HCT116 (cell line): ENCODE data around the gene GPR84. TPM values are rescaled to one million over a fixed set of nuclear protein-coding genes. Genes with fewer than 3 reads are reported as not detected.
A peak's percentile ranks its signal among the peaks of the same experiment; 100 is the strongest.

ENCODE experiments used
- ATAC-seq: fragments of 200-7000 bp; cut with Tn5 transposase; 2 replicates; pipeline ENCODE4 v1.9.1; 2020; ENCODE audit warnings: mild to moderate bottlenecking, moderate library complexity
- BruUV-seq: library from RNA; stranded (reverse); fragments of 400-500 nt; replicated peaks from 2 replicates; lab custom pipeline; 2021; lab: Mats Ljungman, UMichigan
- CTCF ChIA-PET: fragments of 300-600 bp; sonication (Branson Sonifier 250); formaldehyde crosslinking; loops from one replicate; lab custom pipeline; 2021; ENCODE audit warnings: antibody characterized with exemption; lab: Charles Lee
- POLR2A ChIA-PET: fragments of 300-600, 350-600 bp; sonication (Branson Sonifier 250); formaldehyde crosslinking; loops from one replicate; lab custom pipeline; 2021; ENCODE audit warnings: antibody characterized with exemption; lab: Charles Lee
- RAD21 ChIA-PET, 2 experiments: fragments of 300-600 bp; sonication (Branson Sonifier 250); formaldehyde crosslinking; loops; one replicate each; lab custom pipeline; 2023; ENCODE audit warnings: low total read pairs in 2 of 2; ENCODE audit not compliant: uncharacterized antibody in 2 of 2, unreplicated experiment in 2 of 2, low non-redundant PET in 1 of 2; lab: Charles Lee
- DNase-seq: peaks from one replicate; pipeline ENCODE4 v3.0.0-alpha.2; 2010; ENCODE audit warnings: low read depth, low spot score
- H2AFZ ChIP-seq: fragments of 200-600 bp; shearing (Covaris generic), sonication (generic); 2 replicates; pipeline ENCODE4 v1.6.1; 2017; ENCODE audit warnings: low read depth, mixed run types, mixed read lengths, antibody characterized with exemption, low read length; ENCODE audit not compliant: poor library complexity, severe bottlenecking
- H3K27ac ChIP-seq: 2 replicates; pipeline ENCODE4 v1.5.1; 2012; ENCODE audit warnings: low read depth, low read length
- H3K27me3 ChIP-seq: fragments of 200-600 bp; sonication (generic); 2 replicates; pipeline ENCODE4 v1.6.1; 2016; ENCODE audit warnings: mixed run types, low read length, mixed read lengths; ENCODE audit not compliant: insufficient read depth
- H3K36me3 ChIP-seq, 2 experiments: fragments of 200-500 bp in 1 of 2; fragments of 200-600 bp in 1 of 2; sonication (Bioruptor generic) in 1 of 2; sonication (generic) in 1 of 2; 2 replicates each; pipeline versions ENCODE4 v1.5.1 to v1.6.1; 2014 to 2016; ENCODE audit warnings: low read length in 2 of 2, inconsistent platforms in 1 of 2, mixed read lengths in 1 of 2, mixed run types in 1 of 2; ENCODE audit not compliant: insufficient read depth in 2 of 2, control insufficient read depth in 1 of 2
- H3K4me1 ChIP-seq, 2 experiments: fragments of 200-600 bp in 1 of 2; sonication (generic) in 1 of 2; 2 replicates each; pipeline versions ENCODE4 v1.5.1 to v1.6.1; 2012 to 2017; ENCODE audit warnings: low read length in 2 of 2, inconsistent platforms in 1 of 2, mild to moderate bottlenecking in 1 of 2, mixed read lengths in 1 of 2, mixed run types in 1 of 2, moderate library complexity in 1 of 2; ENCODE audit not compliant: insufficient read depth in 2 of 2, control insufficient read depth in 1 of 2
- H3K4me2 ChIP-seq: fragments of 200-600 bp; sonication (generic); 2 replicates; pipeline ENCODE4 v1.6.1; 2017; ENCODE audit warnings: mixed run types, low read length, mixed read lengths
- H3K4me3 ChIP-seq, 2 experiments: fragments of 200-600 bp in 1 of 2; sonication (generic) in 1 of 2; replicated peaks in 1 of 2; 2 replicates each; pipeline ENCODE4 v1.5.1; 2011 to 2016; ENCODE audit warnings: low read length in 2 of 2, control low read depth in 1 of 2, low read depth in 1 of 2, mild to moderate bottlenecking in 1 of 2, mixed read lengths in 1 of 2, mixed run types in 1 of 2
- H3K79me2 ChIP-seq: fragments of 200-600 bp; sonication (generic); 2 replicates; pipeline ENCODE4 v1.6.1; 2017; ENCODE audit warnings: mild to moderate bottlenecking, mixed run types, low read length, moderate library complexity, mixed read lengths; ENCODE audit not compliant: insufficient read depth
- H3K9ac ChIP-seq: fragments of 200-600 bp; sonication (generic); 2 replicates; pipeline ENCODE4 v1.6.1; 2016; ENCODE audit warnings: low read length, mixed read lengths
- H3K9me2 ChIP-seq: fragments of 200-600 bp; sonication (generic), shearing (Covaris generic); 2 replicates; pipeline ENCODE4 v1.6.1; 2017; ENCODE audit warnings: mixed run types, mild to moderate bottlenecking, moderate library complexity; ENCODE audit not compliant: insufficient read depth
- H3K9me3 ChIP-seq, 2 experiments: fragments of 200-500 bp in 1 of 2; fragments of 200-600 bp in 1 of 2; sonication (Bioruptor generic) in 1 of 2; sonication (generic) in 1 of 2; 2 replicates each; pipeline ENCODE4 v1.6.1; 2014 to 2017; ENCODE audit warnings: low read length in 2 of 2, mixed read lengths in 2 of 2, inconsistent platforms in 1 of 2, low read depth in 1 of 2, mild to moderate bottlenecking in 1 of 2, mixed run types in 1 of 2, moderate library complexity in 1 of 2; ENCODE audit not compliant: control insufficient read depth in 1 of 2, insufficient read depth in 1 of 2
- H4K20me1 ChIP-seq: fragments of 200-600 bp; sonication (generic), shearing (Covaris generic); 2 replicates; pipeline ENCODE4 v1.6.1; 2017; ENCODE audit warnings: mixed run types, mild to moderate bottlenecking, moderate library complexity; ENCODE audit not compliant: insufficient read depth
- CBX3 ChIP-seq: IDR thresholded peaks from 2 replicates; pipeline ENCODE4 v1.6.1; 2012; ENCODE audit warnings: low read depth
- ELF1 ChIP-seq: IDR thresholded peaks from 2 replicates; pipeline ENCODE4 v1.6.1; 2012; ENCODE audit warnings: low read depth, borderline replicate concordance
- EZH2 ChIP-seq: fragments of 200-600 bp; sonication (generic); IDR thresholded peaks from 2 replicates; pipeline ENCODE4 v1.6.1; 2017; ENCODE audit warnings: antibody characterized with exemption, mixed run types
- FOSL1 ChIP-seq: IDR thresholded peaks from 2 replicates; pipeline ENCODE4 v1.6.1; 2012; ENCODE audit warnings: low read depth
- POLR2A ChIP-seq: IDR thresholded peaks from 2 replicates; pipeline ENCODE4 v1.7.0; 2011; ENCODE audit warnings: borderline replicate concordance; ENCODE audit not compliant: insufficient read depth, insufficient read length; ENCODE audit errors: extremely low read depth
- POLR2AphosphoS5 ChIP-seq: IDR thresholded peaks from 2 replicates; pipeline ENCODE4 v1.6.1; 2011; ENCODE audit warnings: mild to moderate bottlenecking, low read depth, low read length, moderate library complexity
- SIN3A ChIP-seq: IDR thresholded peaks from 2 replicates; pipeline ENCODE4 v1.6.1; 2012; ENCODE audit warnings: low read depth
- SP1 ChIP-seq: IDR thresholded peaks from 2 replicates; pipeline ENCODE4 v1.6.1; 2012; ENCODE audit warnings: low read depth
- SRF ChIP-seq: IDR thresholded peaks from 2 replicates; pipeline ENCODE4 v1.6.1; 2012; ENCODE audit warnings: low read depth
- YY1 ChIP-seq: IDR thresholded peaks from 2 replicates; pipeline ENCODE4 v1.6.1; 2011; ENCODE audit warnings: low read length, low read depth, moderate library complexity, mild to moderate bottlenecking; ENCODE audit not compliant: insufficient replicate concordance; ENCODE audit errors: extremely low read depth
- ZNF274 ChIP-seq: fragments of 200-500 bp; sonication (Bioruptor generic); IDR thresholded peaks from 2 replicates; pipeline ENCODE4 v1.6.1; 2014; ENCODE audit warnings: mild to moderate bottlenecking, low read depth, low read length, inconsistent platforms
- intact Hi-C: fragments of 100-400 bp; cut with micrococcal nuclease; formaldehyde crosslinking; loops from 2 replicates; pipeline ENCODE4 v1.10.0; 2022
- total RNA-seq: library from RNA; stranded (reverse); gene quantifications from one replicate; pipeline ENCODE4 v1.2.1, GENCODE V29; 2021; ENCODE audit not compliant: unreplicated experiment
- TF ChIP-seq, protein P1 (sequence below): IDR thresholded peaks from 2 replicates; pipeline ENCODE4 v1.6.1; 2012
- TF ChIP-seq, protein P2 (sequence below), 3 experiments: fragments of 200-600 bp in 1 of 3; sonication (generic) in 1 of 3; IDR thresholded peaks in 2 of 3; conservative IDR thresholded peaks in 1 of 3; 2 replicates each; pipeline ENCODE4 v1.5.1; 2012 to 2017; ENCODE audit warnings: low read depth in 2 of 3, low read length in 2 of 3, antibody characterized with exemption in 1 of 3, borderline replicate concordance in 1 of 3, control low read depth in 1 of 3, mild to moderate bottlenecking in 1 of 3, mixed read lengths in 1 of 3, mixed run types in 1 of 3, moderate library complexity in 1 of 3; ENCODE audit not compliant: insufficient read depth in 1 of 3
- TF ChIP-seq, protein P3 (sequence below): IDR thresholded peaks from 2 replicates; pipeline ENCODE4 v1.6.1; 2012; ENCODE audit warnings: low read depth

GPR84 gene
- total RNA-seq, 1 experiment from 2014 or later: not detected

DNA sequence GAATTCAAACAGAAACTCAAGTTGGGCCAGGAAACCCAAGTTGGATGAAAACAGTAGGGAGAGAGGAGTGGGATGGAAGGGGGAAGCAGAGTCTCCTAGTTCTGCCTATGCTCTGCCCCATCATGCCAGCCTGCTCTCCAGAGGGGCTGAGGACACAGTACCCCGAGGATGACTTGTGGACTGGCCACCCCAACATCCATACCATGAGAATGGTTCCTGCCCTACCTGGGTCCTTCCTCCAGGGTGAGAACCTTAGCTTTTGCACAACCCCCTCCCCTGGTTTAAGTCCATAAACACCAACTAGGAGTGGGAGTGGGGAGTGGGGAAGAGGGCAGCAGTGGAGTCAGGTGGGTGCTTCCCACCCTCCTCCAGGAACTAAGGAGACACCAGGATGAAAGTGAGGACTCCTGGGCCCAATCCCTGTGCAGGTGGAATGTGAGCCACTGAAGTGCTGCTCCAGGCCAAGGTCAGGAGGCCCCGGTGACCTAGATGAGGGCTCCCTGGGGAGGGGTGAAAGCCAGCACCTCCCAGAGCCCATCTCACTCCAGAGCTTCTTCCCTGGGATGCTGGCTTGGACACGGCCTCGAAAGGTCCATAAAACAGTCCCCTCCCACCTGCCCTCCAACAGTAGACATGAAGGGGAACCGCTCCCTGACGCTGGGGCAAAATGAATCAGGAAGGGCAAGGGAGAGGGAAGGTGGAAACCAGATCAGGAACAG is 13.7 kb upstream of the GPR84 start:
- no peaks in the 10 kb centered on the region for H3K27me3 ChIP-seq
- peak overlapping the region; percentile 66 for H3K9ac ChIP-seq
- no peaks in the 10 kb centered on the region for H3K9me2 ChIP-seq
- H3K4me1 ChIP-seq: peaks cover 38 to 69% of the 10 kb centered on the region in 2 experiments
- peak overlapping the region; percentile 86 for H3K4me2 ChIP-seq
- TF ChIP-seq POLR2AphosphoS5 (no peak), SIN3A (no peak), ZNF274 (no peak), ELF1 (no peak), SP1 (no peak)
- ChIA-PET RAD21 (no interaction called here), POLR2A (no interaction called here), CTCF (interaction anchor here (1.9 to 5.5 kb wide), 5 partner anchors 7 to 393 kb away, joined by 6 to 51 read pairs (median 16); partner anchors contain the start of gene HOXC10)
- H3K27ac ChIP-seq: no peak overlapping the region; the same call in 1 of the 2 replicates
- H3K79me2 ChIP-seq: peaks cover 10% of the 10 kb centered on the region; the same call in 1 of the 2 replicates
- no peak overlapping the region for H2AFZ ChIP-seq
- ATAC-seq: no peak
- BruUV-seq: TSS peak; percentile 33
- H4K20me1 ChIP-seq: no peaks in the 10 kb centered on the region
- peak overlapping the region; percentile 66 to 67 for H3K4me3 ChIP-seq
- DNase-seq: no peak
- H3K9me3 ChIP-seq: no peaks in the 10 kb centered on the region
- no peaks in the 10 kb centered on the region for H3K36me3 ChIP-seq
- intact Hi-C loops: no loop called here

DNA sequence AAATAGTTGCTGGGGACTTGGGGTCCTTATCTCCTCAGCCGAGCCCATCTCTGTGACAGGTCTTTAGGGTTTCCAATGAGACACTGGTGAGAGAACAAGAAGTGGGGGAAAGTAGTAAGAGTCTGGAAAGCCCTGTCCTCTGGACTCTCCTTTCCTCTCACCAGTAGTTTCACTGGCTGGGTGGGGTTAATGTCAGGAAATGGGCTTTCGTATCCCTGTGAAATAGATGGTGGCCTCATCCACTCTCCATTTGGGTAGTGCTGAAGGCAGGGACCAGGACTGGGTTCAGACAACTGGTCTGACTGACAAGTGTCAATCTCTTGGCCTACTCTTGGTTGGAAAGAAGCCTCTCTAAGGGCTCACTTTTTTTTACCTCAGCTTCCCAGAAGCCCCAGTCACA is 12.7 kb upstream of the GPR84 start:
- ChIA-PET CTCF (no interaction called here), POLR2A (interaction anchor here (0.6 to 1.6 kb wide), 2 partner anchors 18 to 97 kb away, joined by 3 read pairs; partner anchors contain the start of genes CBX5 and HNRNPA1), RAD21 (no interaction called here)
- no peaks in the 10 kb centered on the region for H3K9me3 ChIP-seq
- H3K79me2 ChIP-seq: peaks cover 10% of the 10 kb centered on the region; the same call in 1 of the 2 replicates
- no TSS peak for BruUV-seq
- H3K4me1 ChIP-seq: peaks cover 42 to 73% of the 10 kb centered on the region in 2 experiments
- H3K4me3 ChIP-seq: no peak overlapping the region
- H3K9me2 ChIP-seq: no peaks in the 10 kb centered on the region
- no peaks in the 10 kb centered on the region for H3K27me3 ChIP-seq
- no peak overlapping the region for H2AFZ ChIP-seq
- H3K4me2 ChIP-seq: peak overlapping the region; percentile 86; the same call in 1 of the 2 replicates
- no peak overlapping the region for H3K27ac ChIP-seq
- DNase-seq: no peak
- no peaks in the 10 kb centered on the region for H3K36me3 ChIP-seq
- ATAC-seq: no peak
- H4K20me1 ChIP-seq: no peaks in the 10 kb centered on the region
- no peak overlapping the region for H3K9ac ChIP-seq
- intact Hi-C loops: no loop called here
- TF ChIP-seq YY1 (no peak), FOSL1 (no peak), ELF1 (no peak), CBX3 (no peak), POLR2A (no peak), SRF (no peak), EZH2 (no peak)
- TF ChIP-seq, protein P1, sequence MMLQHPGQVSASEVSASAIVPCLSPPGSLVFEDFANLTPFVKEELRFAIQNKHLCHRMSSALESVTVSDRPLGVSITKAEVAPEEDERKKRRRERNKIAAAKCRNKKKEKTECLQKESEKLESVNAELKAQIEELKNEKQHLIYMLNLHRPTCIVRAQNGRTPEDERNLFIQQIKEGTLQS: no peak
- TF ChIP-seq, protein P2, sequence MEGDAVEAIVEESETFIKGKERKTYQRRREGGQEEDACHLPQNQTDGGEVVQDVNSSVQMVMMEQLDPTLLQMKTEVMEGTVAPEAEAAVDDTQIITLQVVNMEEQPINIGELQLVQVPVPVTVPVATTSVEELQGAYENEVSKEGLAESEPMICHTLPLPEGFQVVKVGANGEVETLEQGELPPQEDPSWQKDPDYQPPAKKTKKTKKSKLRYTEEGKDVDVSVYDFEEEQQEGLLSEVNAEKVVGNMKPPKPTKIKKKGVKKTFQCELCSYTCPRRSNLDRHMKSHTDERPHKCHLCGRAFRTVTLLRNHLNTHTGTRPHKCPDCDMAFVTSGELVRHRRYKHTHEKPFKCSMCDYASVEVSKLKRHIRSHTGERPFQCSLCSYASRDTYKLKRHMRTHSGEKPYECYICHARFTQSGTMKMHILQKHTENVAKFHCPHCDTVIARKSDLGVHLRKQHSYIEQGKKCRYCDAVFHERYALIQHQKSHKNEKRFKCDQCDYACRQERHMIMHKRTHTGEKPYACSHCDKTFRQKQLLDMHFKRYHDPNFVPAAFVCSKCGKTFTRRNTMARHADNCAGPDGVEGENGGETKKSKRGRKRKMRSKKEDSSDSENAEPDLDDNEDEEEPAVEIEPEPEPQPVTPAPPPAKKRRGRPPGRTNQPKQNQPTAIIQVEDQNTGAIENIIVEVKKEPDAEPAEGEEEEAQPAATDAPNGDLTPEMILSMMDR (IDR thresholded peaks at IDR 0.05 in 2 of 3, conservative IDR thresholded peaks at IDR 0.05 in 1 of 3; ENCODE audit: borderline replicate concordance in 1 of 3, insufficient read depth in 1 of 3, low read depth in 2 of 3, low read length in 2 of 3): no peak
- TF ChIP-seq, protein P3, sequence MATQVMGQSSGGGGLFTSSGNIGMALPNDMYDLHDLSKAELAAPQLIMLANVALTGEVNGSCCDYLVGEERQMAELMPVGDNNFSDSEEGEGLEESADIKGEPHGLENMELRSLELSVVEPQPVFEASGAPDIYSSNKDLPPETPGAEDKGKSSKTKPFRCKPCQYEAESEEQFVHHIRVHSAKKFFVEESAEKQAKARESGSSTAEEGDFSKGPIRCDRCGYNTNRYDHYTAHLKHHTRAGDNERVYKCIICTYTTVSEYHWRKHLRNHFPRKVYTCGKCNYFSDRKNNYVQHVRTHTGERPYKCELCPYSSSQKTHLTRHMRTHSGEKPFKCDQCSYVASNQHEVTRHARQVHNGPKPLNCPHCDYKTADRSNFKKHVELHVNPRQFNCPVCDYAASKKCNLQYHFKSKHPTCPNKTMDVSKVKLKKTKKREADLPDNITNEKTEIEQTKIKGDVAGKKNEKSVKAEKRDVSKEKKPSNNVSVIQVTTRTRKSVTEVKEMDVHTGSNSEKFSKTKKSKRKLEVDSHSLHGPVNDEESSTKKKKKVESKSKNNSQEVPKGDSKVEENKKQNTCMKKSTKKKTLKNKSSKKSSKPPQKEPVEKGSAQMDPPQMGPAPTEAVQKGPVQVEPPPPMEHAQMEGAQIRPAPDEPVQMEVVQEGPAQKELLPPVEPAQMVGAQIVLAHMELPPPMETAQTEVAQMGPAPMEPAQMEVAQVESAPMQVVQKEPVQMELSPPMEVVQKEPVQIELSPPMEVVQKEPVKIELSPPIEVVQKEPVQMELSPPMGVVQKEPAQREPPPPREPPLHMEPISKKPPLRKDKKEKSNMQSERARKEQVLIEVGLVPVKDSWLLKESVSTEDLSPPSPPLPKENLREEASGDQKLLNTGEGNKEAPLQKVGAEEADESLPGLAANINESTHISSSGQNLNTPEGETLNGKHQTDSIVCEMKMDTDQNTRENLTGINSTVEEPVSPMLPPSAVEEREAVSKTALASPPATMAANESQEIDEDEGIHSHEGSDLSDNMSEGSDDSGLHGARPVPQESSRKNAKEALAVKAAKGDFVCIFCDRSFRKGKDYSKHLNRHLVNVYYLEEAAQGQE: no peak
